Activated B cell treated with CpG ODN at 0.5 μM for 24 hours (primary cell): Measurements from ENCODE around the gene LHX5. TPM values are rescaled to one million over a fixed set of nuclear protein-coding genes. Genes with fewer than 3 reads are reported as not detected.

Experiments used
- ATAC-seq: fragments of 200-7000 bp; cut with Tn5 transposase; one replicate; pipeline ENCODE4 v1.10.0; 2021; ENCODE audit warnings: low read depth, mild to moderate bottlenecking, moderate library complexity
- CTCF ChIA-PET: fragments of 350-600 bp; sonication (Branson Sonifier 250); formaldehyde crosslinking; loops from one replicate; lab custom pipeline; 2021; ENCODE audit warnings: antibody characterized with exemption; lab: Charles Lee
- POLR2A ChIA-PET: fragments of 350-600 bp; sonication (Branson Sonifier 250); formaldehyde crosslinking; loops from one replicate; lab custom pipeline; 2021; ENCODE audit warnings: antibody characterized with exemption; lab: Charles Lee
- DNase-seq: peaks from one replicate; pipeline ENCODE4 v3.0.0; 2022
- H3K27ac Mint-ChIP-seq: one replicate; pipeline ENCODE4 v1.8.0; 2020; ENCODE audit warnings: mixed read lengths
- H3K27me3 Mint-ChIP-seq: one replicate; pipeline ENCODE4 v1.8.0; 2021; ENCODE audit warnings: mixed read lengths
- H3K36me3 Mint-ChIP-seq: one replicate; pipeline ENCODE4 v1.8.0; 2021; ENCODE audit warnings: low read depth, mixed read lengths
- H3K4me1 Mint-ChIP-seq: one replicate; pipeline ENCODE4 v1.8.0; 2021; ENCODE audit warnings: mixed read lengths
- H3K4me3 Mint-ChIP-seq: one replicate; pipeline ENCODE4 v1.8.0; 2020; ENCODE audit warnings: mild to moderate bottlenecking, mixed read lengths
- H3K9me3 Mint-ChIP-seq: one replicate; pipeline ENCODE4 v1.8.0; 2020; ENCODE audit warnings: mixed read lengths
- intact Hi-C: fragments of 100-400 bp; cut with micrococcal nuclease; formaldehyde crosslinking; loops from one replicate; pipeline ENCODE4 v1.15.1; 2024
- total RNA-seq: library from RNA; stranded (reverse); gene quantifications from 2 replicates; pipeline ENCODE4 v1.2.3, GENCODE V29; 2022
- TF ChIP-seq, protein P1 (sequence below): fragments of 200-600 bp; IDR thresholded peaks from one replicate; pipeline ENCODE4 v1.8.0; 2022; ENCODE audit warnings: antibody characterized with exemption, mild to moderate bottlenecking

Gene LHX5
- total RNA-seq, 1 donor from 2014 or later = not detected

- no peak for DNase-seq
- no peaks in the 10 kb centered on the region for H3K4me1 Mint-ChIP-seq
- no peak for ATAC-seq
- intact Hi-C loops = no loop called here
- TF ChIP-seq, protein P1, sequence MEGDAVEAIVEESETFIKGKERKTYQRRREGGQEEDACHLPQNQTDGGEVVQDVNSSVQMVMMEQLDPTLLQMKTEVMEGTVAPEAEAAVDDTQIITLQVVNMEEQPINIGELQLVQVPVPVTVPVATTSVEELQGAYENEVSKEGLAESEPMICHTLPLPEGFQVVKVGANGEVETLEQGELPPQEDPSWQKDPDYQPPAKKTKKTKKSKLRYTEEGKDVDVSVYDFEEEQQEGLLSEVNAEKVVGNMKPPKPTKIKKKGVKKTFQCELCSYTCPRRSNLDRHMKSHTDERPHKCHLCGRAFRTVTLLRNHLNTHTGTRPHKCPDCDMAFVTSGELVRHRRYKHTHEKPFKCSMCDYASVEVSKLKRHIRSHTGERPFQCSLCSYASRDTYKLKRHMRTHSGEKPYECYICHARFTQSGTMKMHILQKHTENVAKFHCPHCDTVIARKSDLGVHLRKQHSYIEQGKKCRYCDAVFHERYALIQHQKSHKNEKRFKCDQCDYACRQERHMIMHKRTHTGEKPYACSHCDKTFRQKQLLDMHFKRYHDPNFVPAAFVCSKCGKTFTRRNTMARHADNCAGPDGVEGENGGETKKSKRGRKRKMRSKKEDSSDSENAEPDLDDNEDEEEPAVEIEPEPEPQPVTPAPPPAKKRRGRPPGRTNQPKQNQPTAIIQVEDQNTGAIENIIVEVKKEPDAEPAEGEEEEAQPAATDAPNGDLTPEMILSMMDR = no peak
- H3K27ac Mint-ChIP-seq = no peak overlapping the region
- ChIA-PET CTCF (no interaction called here), POLR2A (interaction anchor here (0.6 kb wide), 1 partner anchor 243 kb away, joined by 7 read pairs; no protein-coding TSS in a partner anchor)
- H3K27me3 Mint-ChIP-seq = peaks cover 15% of the 10 kb centered on the region
- H3K4me3 Mint-ChIP-seq = no peak overlapping the region
- no peaks in the 10 kb centered on the region for H3K9me3 Mint-ChIP-seq
- H3K36me3 Mint-ChIP-seq = no peaks in the 10 kb centered on the region
These were observed 31.3 kb downstream of the LHX5 start for GRCh38 chr12:113440336-113440735.

DNA sequence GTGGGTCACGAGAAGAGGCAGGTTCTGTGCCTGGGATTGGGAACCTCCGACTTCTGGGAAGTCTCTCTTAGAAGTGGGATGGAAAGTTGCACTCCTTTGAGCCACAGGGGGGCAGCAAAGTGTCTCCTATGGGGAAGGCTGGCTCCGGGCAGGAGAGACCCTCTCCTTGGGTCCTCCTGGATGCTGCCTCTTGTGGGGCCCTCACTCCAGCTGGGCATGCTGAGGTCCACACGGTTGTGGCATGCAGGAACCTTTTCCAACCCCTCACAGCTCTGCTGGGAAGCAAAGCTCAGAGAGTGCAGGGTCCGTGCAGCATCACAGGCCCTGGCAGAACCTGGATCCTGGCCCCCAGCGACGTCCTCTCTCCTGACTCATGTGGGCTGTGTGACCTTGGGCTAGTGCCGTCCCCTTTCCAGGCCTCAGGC, 32.1 kb downstream of the LHX5 start:
- H3K9me3 Mint-ChIP-seq = no peaks in the 10 kb centered on the region
- DNase-seq = no peak
- peaks cover 15% of the 10 kb centered on the region for H3K27me3 Mint-ChIP-seq
- POLR2A ChIA-PET = no interaction called here
- intact Hi-C loops = no loop called here
- TF ChIP-seq, protein P1 = no peak
- H3K27ac Mint-ChIP-seq = no peak overlapping the region
- CTCF ChIA-PET = no interaction called here
- no peaks in the 10 kb centered on the region for H3K4me1 Mint-ChIP-seq
- no peaks in the 10 kb centered on the region for H3K36me3 Mint-ChIP-seq
- H3K4me3 Mint-ChIP-seq = no peak overlapping the region
- no peak for ATAC-seq

DNA sequence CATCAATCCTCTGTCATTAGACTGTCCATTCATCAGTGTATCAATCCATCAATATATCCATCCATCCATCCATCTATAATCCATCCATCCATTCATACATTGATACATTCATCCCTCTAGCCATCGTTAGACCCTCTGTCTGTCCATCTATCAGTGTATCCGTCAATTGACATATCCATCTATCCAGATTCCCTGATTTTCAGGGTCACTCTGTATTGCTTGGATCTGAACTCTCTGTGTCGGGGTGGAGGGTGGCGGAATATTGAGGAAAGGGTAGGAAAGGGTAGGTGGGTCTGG, 32.4 kb downstream of the LHX5 start:
- H3K27me3 Mint-ChIP-seq = peaks cover 13% of the 10 kb centered on the region
- no peak for DNase-seq
- TF ChIP-seq, protein P1 = no peak
- POLR2A ChIA-PET = no interaction called here
- no peaks in the 10 kb centered on the region for H3K36me3 Mint-ChIP-seq
- no peaks in the 10 kb centered on the region for H3K4me1 Mint-ChIP-seq
- CTCF ChIA-PET = no interaction called here
- H3K9me3 Mint-ChIP-seq = no peaks in the 10 kb centered on the region
- intact Hi-C loops = no loop called here
- no peak for ATAC-seq
- H3K4me3 Mint-ChIP-seq = no peak overlapping the region
- H3K27ac Mint-ChIP-seq = no peak overlapping the region

DNA sequence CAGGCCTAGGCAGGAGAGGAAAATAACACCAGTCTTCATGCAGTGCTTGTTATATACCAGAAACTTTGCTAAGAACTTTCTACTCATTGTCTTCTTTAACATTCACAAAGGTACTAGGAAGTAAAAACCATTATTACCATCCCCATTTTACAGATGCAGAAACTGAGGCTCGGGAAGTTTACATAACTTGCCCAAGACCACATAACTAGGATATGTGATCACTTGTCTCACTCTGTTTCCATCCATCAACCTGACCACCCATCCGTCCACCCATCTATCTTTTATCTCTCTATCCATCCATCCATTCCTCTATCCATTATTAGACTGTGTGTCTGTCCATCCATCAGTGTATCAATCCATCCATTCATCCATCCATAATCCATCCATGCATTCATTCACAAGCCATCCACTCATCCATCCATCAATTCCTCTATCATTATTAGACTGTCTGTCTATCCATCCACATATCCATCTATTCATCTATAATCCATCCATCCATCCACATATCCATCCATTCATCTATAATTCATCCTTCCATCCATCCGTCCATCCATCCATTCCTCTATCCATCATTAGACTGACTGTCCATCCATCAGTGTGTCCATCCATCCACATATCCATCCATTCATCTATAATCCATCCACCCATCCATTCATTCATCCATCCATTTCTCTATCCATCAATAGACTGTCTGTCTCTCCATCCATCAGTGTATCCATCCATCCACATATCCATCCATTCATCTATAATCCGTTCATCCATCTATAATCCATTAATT, 33.0 kb downstream of the LHX5 start:
- TF ChIP-seq, protein P1 = no peak
- intact Hi-C loops = no loop called here
- Mint-ChIP-seq H3K27ac (no peak overlapping the region), H3K4me1 (no peaks in the 10 kb centered on the region), H3K27me3 (peaks cover 13% of the 10 kb centered on the region), H3K4me3 (no peak overlapping the region), H3K36me3 (no peaks in the 10 kb centered on the region), H3K9me3 (no peaks in the 10 kb centered on the region)
- ChIA-PET POLR2A (no interaction called here), CTCF (no interaction called here)
- DNase-seq (no peak), ATAC-seq (no peak)

GRCh38 chr12:113437729-113438100, 34.0 kb downstream of the LHX5 start:
- Mint-ChIP-seq H3K4me1 (no peaks in the 10 kb centered on the region), H3K27me3 (peaks cover 15% of the 10 kb centered on the region), H3K36me3 (no peaks in the 10 kb centered on the region), H3K27ac (no peak overlapping the region), H3K4me3 (no peak overlapping the region), H3K9me3 (no peaks in the 10 kb centered on the region)
- intact Hi-C loops = no loop called here
- CTCF ChIA-PET = no interaction called here
- POLR2A ChIA-PET = no interaction called here
- TF ChIP-seq, protein P1 = no peak
- DNase-seq = no peak
- no peak for ATAC-seq
